ENCODE measurements around the gene PRKCQ. TPM values are rescaled to one million over a fixed set of nuclear protein-coding genes. Genes with fewer than 3 reads are reported as not detected.

Gene PRKCQ
- total RNA-seq, 1 donor from 2014 or later, result 24.0 TPM

DNA sequence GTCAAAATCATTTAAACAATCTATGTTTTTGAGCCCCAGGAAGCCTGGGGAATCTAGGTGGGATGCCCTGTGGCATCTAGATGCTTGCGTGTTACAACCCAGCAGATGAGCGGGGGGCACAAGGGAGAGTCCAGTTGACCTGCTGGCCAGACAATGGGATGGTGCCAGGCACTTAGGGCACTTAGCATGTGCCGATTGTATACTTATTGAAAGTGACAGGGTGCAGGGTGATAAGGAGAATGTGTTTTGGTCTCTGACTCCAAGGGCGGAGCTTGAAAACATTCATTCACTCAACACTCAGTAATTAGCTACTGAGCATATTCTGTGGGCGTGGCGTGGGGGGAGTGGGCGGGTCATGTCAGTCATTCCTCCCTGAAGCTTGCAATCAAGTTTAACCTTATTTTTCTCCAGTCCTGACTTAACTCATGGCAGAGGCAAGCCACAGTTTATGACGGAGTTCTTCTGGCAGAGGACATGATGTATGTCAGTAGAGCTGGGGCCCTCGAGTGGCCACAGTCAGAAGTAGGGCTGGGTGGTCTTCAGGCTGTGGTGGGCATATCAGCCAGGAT, 115.1 kb downstream of the PRKCQ start:
- TF ChIP-seq, protein P1, sequence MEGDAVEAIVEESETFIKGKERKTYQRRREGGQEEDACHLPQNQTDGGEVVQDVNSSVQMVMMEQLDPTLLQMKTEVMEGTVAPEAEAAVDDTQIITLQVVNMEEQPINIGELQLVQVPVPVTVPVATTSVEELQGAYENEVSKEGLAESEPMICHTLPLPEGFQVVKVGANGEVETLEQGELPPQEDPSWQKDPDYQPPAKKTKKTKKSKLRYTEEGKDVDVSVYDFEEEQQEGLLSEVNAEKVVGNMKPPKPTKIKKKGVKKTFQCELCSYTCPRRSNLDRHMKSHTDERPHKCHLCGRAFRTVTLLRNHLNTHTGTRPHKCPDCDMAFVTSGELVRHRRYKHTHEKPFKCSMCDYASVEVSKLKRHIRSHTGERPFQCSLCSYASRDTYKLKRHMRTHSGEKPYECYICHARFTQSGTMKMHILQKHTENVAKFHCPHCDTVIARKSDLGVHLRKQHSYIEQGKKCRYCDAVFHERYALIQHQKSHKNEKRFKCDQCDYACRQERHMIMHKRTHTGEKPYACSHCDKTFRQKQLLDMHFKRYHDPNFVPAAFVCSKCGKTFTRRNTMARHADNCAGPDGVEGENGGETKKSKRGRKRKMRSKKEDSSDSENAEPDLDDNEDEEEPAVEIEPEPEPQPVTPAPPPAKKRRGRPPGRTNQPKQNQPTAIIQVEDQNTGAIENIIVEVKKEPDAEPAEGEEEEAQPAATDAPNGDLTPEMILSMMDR (IDR thresholded peaks at IDR 0.05; ENCODE audit: unreplicated experiment), result no peak
- H3K27me3 Mint-ChIP-seq (ENCODE audit: unreplicated experiment), result peaks cover 2% of the 10 kb centered on the region
- no peak overlapping the region for H3K27ac Mint-ChIP-seq (ENCODE audit: unreplicated experiment)
- no peaks in the 10 kb centered on the region for H3K4me1 Mint-ChIP-seq (ENCODE audit: unreplicated experiment)
- H3K36me3 Mint-ChIP-seq (ENCODE audit: low read depth, unreplicated experiment), result peaks cover 39% of the 10 kb centered on the region
- H3K4me3 Mint-ChIP-seq (ENCODE audit: unreplicated experiment), result no peak overlapping the region
- DNase-seq (ENCODE audit: low spot score), result no peak
- no peaks in the 10 kb centered on the region for H3K9me3 Mint-ChIP-seq (ENCODE audit: unreplicated experiment)

GRCh38 chr10:6463366-6463765, 116.7 kb downstream of the PRKCQ start:
- Mint-ChIP-seq H3K4me1 (ENCODE audit: unreplicated experiment) (no peaks in the 10 kb centered on the region), H3K27ac (ENCODE audit: unreplicated experiment) (no peak overlapping the region), H3K27me3 (ENCODE audit: unreplicated experiment) (peaks cover 2% of the 10 kb centered on the region), H3K9me3 (ENCODE audit: unreplicated experiment) (no peaks in the 10 kb centered on the region), H3K36me3 (ENCODE audit: low read depth, unreplicated experiment) (peaks cover 49% of the 10 kb centered on the region), H3K4me3 (ENCODE audit: unreplicated experiment) (no peak overlapping the region)
- DNase-seq (ENCODE audit: low spot score), result no peak
- TF ChIP-seq, protein P1 (IDR thresholded peaks at IDR 0.05; ENCODE audit: unreplicated experiment), result no peak

DNA sequence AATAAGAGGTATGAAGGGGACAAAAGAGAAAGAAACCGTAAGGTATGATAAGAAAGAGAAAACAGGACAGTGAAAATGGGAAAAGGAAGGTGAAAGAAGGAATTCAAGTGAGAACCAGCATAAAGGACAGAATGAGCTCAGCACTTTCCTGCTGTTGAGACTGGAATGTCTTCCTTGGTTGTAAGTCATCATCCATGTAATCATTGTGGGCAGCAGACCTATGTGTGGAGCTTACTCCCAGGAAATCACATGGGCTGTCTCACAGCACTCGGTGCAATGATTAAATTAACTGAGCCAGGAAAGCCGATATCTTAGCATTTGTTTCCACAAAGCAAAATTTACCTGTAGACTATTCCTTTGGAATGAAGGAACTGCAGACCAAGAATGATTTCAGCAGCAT, 118.1 kb downstream of the PRKCQ start:
- H3K27ac Mint-ChIP-seq (ENCODE audit: unreplicated experiment), result no peak overlapping the region
- H3K27me3 Mint-ChIP-seq (ENCODE audit: unreplicated experiment), result peaks cover 2% of the 10 kb centered on the region
- peaks cover 63% of the 10 kb centered on the region for H3K36me3 Mint-ChIP-seq (ENCODE audit: low read depth, unreplicated experiment)
- TF ChIP-seq, protein P1 (IDR thresholded peaks at IDR 0.05; ENCODE audit: unreplicated experiment), result no peak
- H3K4me3 Mint-ChIP-seq (ENCODE audit: unreplicated experiment), result no peak overlapping the region
- H3K4me1 Mint-ChIP-seq (ENCODE audit: unreplicated experiment), result no peaks in the 10 kb centered on the region
- H3K9me3 Mint-ChIP-seq (ENCODE audit: unreplicated experiment), result no peaks in the 10 kb centered on the region
- DNase-seq (ENCODE audit: low spot score), result no peak

- TF ChIP-seq, protein P1 (IDR thresholded peaks at IDR 0.05; ENCODE audit: unreplicated experiment), result no peak
These were observed 119.1 kb downstream of the PRKCQ start for GRCh38 chr10:6460861-6461409.

GRCh38 chr10:6458814-6459213, 121.3 kb downstream of the PRKCQ start:
- TF ChIP-seq, protein P1 (IDR thresholded peaks at IDR 0.05; ENCODE audit: unreplicated experiment), result no peak
- Mint-ChIP-seq H3K36me3 (ENCODE audit: low read depth, unreplicated experiment) (peaks cover 85% of the 10 kb centered on the region), H3K9me3 (ENCODE audit: unreplicated experiment) (no peaks in the 10 kb centered on the region), H3K27me3 (ENCODE audit: unreplicated experiment) (peaks cover 4% of the 10 kb centered on the region), H3K27ac (ENCODE audit: unreplicated experiment) (no peak overlapping the region), H3K4me1 (ENCODE audit: unreplicated experiment) (no peaks in the 10 kb centered on the region), H3K4me3 (ENCODE audit: unreplicated experiment) (peak overlapping the region; percentile 64)
- DNase-seq (ENCODE audit: low spot score), result no peak

More at GRCh38 chr10:6460861-6461409, 119.1 kb downstream of the PRKCQ start:
- Mint-ChIP-seq H3K4me1 (ENCODE audit: unreplicated experiment) (no peaks in the 10 kb centered on the region), H3K9me3 (ENCODE audit: unreplicated experiment) (no peaks in the 10 kb centered on the region), H3K27ac (ENCODE audit: unreplicated experiment) (no peak overlapping the region), H3K36me3 (ENCODE audit: low read depth, unreplicated experiment) (peaks cover 70% of the 10 kb centered on the region), H3K27me3 (ENCODE audit: unreplicated experiment) (peaks cover 4% of the 10 kb centered on the region), H3K4me3 (ENCODE audit: unreplicated experiment) (peak overlapping the region; percentile 69)
- no peak for DNase-seq (ENCODE audit: low spot score)

All from endothelial cell (in vitro differentiated cells).